HEK293 (cell line): ENCODE data around the gene KANSL1.

ENCODE experiments used
- GLIS1 ChIP-seq: fragments of 450-650 bp; formaldehyde crosslinking; IDR thresholded peaks from 2 replicates; pipeline ENCODE4 v1.5.1; 2016; ENCODE audit warnings: missing biosample characterization, missing genetic modification characterization
- OSR2 ChIP-seq: fragments of 450-650 bp; formaldehyde crosslinking; IDR thresholded peaks from 2 replicates; pipeline ENCODE4 v1.5.1; 2016; ENCODE audit warnings: missing biosample characterization, missing genetic modification characterization
- SCRT2 ChIP-seq: fragments of 450-650 bp; formaldehyde crosslinking; IDR thresholded peaks from 2 replicates; pipeline ENCODE4 v1.5.1; 2016; ENCODE audit warnings: missing biosample characterization, missing genetic modification characterization
- ZFP69B ChIP-seq: fragments of 450-650 bp; formaldehyde crosslinking; IDR thresholded peaks from 2 replicates; pipeline ENCODE4 v1.5.1; 2016; ENCODE audit warnings: missing biosample characterization, missing genetic modification characterization
- ZNF223 ChIP-seq: fragments of 450-650 bp; formaldehyde crosslinking; IDR thresholded peaks from 2 replicates; pipeline ENCODE4 v1.5.1; 2016; ENCODE audit warnings: missing biosample characterization, missing genetic modification characterization
- ZNF248 ChIP-seq: fragments of 450-650 bp; formaldehyde crosslinking; IDR thresholded peaks from 2 replicates; pipeline ENCODE4 v1.5.1; 2017; ENCODE audit warnings: missing biosample characterization, missing genetic modification characterization
- ZNF394 ChIP-seq: fragments of 450-650 bp; formaldehyde crosslinking; IDR thresholded peaks from 2 replicates; pipeline ENCODE4 v1.5.1; 2016; ENCODE audit warnings: missing biosample characterization, missing genetic modification characterization, mild to moderate bottlenecking, moderate library complexity, borderline replicate concordance
- ZNF404 ChIP-seq: fragments of 450-650 bp; formaldehyde crosslinking; IDR thresholded peaks from 2 replicates; pipeline ENCODE4 v1.5.1; 2017; ENCODE audit warnings: missing biosample characterization, missing genetic modification characterization
- ZNF561 ChIP-seq: fragments of 450-650 bp; IDR thresholded peaks from 2 replicates; pipeline ENCODE4 v1.5.1; 2018; ENCODE audit warnings: missing biosample characterization, missing genetic modification characterization, borderline replicate concordance
- ZNF596 ChIP-seq: fragments of 450-650 bp; IDR thresholded peaks from 2 replicates; pipeline ENCODE4 v1.5.0; 2018; ENCODE audit warnings: missing biosample characterization, mild to moderate bottlenecking, missing genetic modification characterization, moderate library complexity
- ZNF785 ChIP-seq: fragments of 450-650 bp; formaldehyde crosslinking; IDR thresholded peaks from 2 replicates; pipeline ENCODE4 v1.5.1; 2016; ENCODE audit warnings: missing biosample characterization, missing genetic modification characterization
- TF ChIP-seq, protein P1 (sequence below): fragments of 450-650 bp; formaldehyde crosslinking; IDR thresholded peaks from 2 replicates; pipeline ENCODE4 v1.5.1; 2017; ENCODE audit warnings: missing biosample characterization, missing genetic modification characterization
- TF ChIP-seq, protein P2 (sequence below): fragments of 450-650 bp; formaldehyde crosslinking; IDR thresholded peaks from 2 replicates; pipeline ENCODE4 v1.5.1; 2017; ENCODE audit warnings: missing biosample characterization, missing genetic modification characterization
- TF ChIP-seq, protein P3 (sequence below): fragments of 450-650 bp; formaldehyde crosslinking; IDR thresholded peaks from 2 replicates; pipeline ENCODE4 v1.5.1; 2017; ENCODE audit warnings: missing biosample characterization, missing genetic modification characterization
- TF ChIP-seq, protein P4 (sequence below): fragments of 450-650 bp; formaldehyde crosslinking; IDR thresholded peaks from 2 replicates; pipeline ENCODE4 v1.5.1; 2016; ENCODE audit warnings: missing biosample characterization, missing genetic modification characterization
- TF ChIP-seq, protein P5 (sequence below): fragments of 450-650 bp; formaldehyde crosslinking; IDR thresholded peaks from 2 replicates; pipeline ENCODE4 v1.5.1; 2017; ENCODE audit warnings: missing biosample characterization, missing genetic modification characterization
- TF ChIP-seq, protein P6 (sequence below): fragments of 450-650 bp; formaldehyde crosslinking; IDR thresholded peaks from 2 replicates; pipeline ENCODE4 v1.5.1; 2016; ENCODE audit warnings: missing biosample characterization, missing genetic modification characterization
- TF ChIP-seq, protein P7 (sequence below): fragments of 450-650 bp; formaldehyde crosslinking; IDR thresholded peaks from 2 replicates; pipeline ENCODE4 v1.5.1; 2016; ENCODE audit warnings: missing biosample characterization, missing genetic modification characterization, borderline replicate concordance
- TF ChIP-seq, protein P8 (sequence below): fragments of 450-650 bp; formaldehyde crosslinking; IDR thresholded peaks from 2 replicates; pipeline ENCODE4 v1.5.1; 2016; ENCODE audit warnings: missing biosample characterization, missing genetic modification characterization, low read depth

The KANSL1 gene

DNA sequence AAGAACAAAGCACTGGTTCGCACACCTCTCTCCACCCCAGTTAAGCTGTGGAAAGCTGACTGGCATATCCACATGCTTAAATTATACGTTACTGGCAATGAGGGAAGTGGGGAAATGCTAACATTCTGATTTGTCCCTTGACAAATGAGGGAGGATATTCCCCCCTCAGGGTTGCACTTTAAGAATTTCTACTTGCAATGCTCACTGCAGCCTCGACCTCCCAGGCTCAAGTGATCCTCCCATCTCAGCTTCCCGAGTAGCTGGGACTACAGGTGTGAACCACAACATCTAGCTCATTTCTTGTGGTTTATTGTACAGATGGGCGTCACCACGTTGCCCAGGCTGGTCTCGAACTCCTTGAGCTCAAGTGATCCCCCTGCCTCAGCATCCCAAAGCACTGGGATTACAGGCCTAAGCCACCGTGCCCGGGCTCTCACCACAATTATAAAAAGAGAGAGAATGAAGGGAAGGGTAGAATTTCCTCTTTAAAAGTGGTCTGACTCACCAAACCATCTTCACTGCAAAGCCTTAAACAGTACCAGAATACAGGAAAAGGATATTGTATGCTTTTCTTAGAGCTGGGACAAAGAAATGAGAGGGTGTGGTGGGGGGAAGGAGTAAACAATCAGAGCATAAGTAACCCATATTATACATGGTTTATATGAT lies 38.9 kb downstream of the KANSL1 start (continued):
- TF ChIP-seq, protein P1, sequence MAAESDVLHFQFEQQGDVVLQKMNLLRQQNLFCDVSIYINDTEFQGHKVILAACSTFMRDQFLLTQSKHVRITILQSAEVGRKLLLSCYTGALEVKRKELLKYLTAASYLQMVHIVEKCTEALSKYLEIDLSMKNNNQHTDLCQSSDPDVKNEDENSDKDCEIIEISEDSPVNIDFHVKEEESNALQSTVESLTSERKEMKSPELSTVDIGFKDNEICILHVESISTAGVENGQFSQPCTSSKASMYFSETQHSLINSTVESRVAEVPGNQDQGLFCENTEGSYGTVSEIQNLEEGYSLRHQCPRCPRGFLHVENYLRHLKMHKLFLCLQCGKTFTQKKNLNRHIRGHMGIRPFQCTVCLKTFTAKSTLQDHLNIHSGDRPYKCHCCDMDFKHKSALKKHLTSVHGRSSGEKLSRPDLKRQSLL (tag by site-specific recombination), result no peak
- TF ChIP-seq, protein P2, sequence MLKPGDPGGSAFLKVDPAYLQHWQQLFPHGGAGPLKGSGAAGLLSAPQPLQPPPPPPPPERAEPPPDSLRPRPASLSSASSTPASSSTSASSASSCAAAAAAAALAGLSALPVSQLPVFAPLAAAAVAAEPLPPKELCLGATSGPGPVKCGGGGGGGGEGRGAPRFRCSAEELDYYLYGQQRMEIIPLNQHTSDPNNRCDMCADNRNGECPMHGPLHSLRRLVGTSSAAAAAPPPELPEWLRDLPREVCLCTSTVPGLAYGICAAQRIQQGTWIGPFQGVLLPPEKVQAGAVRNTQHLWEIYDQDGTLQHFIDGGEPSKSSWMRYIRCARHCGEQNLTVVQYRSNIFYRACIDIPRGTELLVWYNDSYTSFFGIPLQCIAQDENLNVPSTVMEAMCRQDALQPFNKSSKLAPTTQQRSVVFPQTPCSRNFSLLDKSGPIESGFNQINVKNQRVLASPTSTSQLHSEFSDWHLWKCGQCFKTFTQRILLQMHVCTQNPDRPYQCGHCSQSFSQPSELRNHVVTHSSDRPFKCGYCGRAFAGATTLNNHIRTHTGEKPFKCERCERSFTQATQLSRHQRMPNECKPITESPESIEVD, result peak; percentile 72
- no peak for TF ChIP-seq ZNF223 (tag by site-specific recombination)
- TF ChIP-seq, protein P3, sequence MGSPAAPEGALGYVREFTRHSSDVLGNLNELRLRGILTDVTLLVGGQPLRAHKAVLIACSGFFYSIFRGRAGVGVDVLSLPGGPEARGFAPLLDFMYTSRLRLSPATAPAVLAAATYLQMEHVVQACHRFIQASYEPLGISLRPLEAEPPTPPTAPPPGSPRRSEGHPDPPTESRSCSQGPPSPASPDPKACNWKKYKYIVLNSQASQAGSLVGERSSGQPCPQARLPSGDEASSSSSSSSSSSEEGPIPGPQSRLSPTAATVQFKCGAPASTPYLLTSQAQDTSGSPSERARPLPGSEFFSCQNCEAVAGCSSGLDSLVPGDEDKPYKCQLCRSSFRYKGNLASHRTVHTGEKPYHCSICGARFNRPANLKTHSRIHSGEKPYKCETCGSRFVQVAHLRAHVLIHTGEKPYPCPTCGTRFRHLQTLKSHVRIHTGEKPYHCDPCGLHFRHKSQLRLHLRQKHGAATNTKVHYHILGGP (tag by site-specific recombination), result no peak
- TF ChIP-seq GLIS1 (tag by site-specific recombination), result peak; percentile 37
- no peak for TF ChIP-seq ZNF785 (tag by site-specific recombination)
- TF ChIP-seq ZNF404, result no peak
- TF ChIP-seq, protein P4, sequence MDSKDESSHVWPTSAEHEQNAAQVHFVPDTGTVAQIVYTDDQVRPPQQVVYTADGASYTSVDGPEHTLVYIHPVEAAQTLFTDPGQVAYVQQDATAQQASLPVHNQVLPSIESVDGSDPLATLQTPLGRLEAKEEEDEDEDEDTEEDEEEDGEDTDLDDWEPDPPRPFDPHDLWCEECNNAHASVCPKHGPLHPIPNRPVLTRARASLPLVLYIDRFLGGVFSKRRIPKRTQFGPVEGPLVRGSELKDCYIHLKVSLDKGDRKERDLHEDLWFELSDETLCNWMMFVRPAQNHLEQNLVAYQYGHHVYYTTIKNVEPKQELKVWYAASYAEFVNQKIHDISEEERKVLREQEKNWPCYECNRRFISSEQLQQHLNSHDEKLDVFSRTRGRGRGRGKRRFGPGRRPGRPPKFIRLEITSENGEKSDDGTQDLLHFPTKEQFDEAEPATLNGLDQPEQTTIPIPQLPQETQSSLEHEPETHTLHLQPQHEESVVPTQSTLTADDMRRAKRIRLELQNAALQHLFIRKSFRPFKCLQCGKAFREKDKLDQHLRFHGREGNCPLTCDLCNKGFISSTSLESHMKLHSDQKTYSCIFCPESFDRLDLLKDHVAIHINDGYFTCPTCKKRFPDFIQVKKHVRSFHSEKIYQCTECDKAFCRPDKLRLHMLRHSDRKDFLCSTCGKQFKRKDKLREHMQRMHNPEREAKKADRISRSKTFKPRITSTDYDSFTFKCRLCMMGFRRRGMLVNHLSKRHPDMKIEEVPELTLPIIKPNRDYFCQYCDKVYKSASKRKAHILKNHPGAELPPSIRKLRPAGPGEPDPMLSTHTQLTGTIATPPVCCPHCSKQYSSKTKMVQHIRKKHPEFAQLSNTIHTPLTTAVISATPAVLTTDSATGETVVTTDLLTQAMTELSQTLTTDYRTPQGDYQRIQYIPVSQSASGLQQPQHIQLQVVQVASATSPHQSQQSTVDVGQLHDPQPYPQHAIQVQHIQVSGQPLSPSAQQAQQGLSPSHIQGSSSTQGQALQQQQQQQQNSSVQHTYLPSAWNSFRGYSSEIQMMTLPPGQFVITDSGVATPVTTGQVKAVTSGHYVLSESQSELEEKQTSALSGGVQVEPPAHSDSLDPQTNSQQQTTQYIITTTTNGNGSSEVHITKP (tag by site-specific recombination), result peak; percentile 65
- no peak for TF ChIP-seq ZNF248 (tag by site-specific recombination)
- TF ChIP-seq, protein P5, sequence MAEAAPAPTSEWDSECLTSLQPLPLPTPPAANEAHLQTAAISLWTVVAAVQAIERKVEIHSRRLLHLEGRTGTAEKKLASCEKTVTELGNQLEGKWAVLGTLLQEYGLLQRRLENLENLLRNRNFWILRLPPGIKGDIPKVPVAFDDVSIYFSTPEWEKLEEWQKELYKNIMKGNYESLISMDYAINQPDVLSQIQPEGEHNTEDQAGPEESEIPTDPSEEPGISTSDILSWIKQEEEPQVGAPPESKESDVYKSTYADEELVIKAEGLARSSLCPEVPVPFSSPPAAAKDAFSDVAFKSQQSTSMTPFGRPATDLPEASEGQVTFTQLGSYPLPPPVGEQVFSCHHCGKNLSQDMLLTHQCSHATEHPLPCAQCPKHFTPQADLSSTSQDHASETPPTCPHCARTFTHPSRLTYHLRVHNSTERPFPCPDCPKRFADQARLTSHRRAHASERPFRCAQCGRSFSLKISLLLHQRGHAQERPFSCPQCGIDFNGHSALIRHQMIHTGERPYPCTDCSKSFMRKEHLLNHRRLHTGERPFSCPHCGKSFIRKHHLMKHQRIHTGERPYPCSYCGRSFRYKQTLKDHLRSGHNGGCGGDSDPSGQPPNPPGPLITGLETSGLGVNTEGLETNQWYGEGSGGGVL (tag by site-specific recombination), result peak; percentile 49
- TF ChIP-seq SCRT2, result peak; percentile 60; the same call in 1 of the 2 replicates
- TF ChIP-seq, protein P6, sequence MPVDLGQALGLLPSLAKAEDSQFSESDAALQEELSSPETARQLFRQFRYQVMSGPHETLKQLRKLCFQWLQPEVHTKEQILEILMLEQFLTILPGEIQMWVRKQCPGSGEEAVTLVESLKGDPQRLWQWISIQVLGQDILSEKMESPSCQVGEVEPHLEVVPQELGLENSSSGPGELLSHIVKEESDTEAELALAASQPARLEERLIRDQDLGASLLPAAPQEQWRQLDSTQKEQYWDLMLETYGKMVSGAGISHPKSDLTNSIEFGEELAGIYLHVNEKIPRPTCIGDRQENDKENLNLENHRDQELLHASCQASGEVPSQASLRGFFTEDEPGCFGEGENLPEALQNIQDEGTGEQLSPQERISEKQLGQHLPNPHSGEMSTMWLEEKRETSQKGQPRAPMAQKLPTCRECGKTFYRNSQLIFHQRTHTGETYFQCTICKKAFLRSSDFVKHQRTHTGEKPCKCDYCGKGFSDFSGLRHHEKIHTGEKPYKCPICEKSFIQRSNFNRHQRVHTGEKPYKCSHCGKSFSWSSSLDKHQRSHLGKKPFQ (tag by site-specific recombination), result peak; percentile 81
- TF ChIP-seq ZNF394 (tag by site-specific recombination), result peak; percentile 66; the same call in 1 of the 2 replicates
- TF ChIP-seq, protein P7, sequence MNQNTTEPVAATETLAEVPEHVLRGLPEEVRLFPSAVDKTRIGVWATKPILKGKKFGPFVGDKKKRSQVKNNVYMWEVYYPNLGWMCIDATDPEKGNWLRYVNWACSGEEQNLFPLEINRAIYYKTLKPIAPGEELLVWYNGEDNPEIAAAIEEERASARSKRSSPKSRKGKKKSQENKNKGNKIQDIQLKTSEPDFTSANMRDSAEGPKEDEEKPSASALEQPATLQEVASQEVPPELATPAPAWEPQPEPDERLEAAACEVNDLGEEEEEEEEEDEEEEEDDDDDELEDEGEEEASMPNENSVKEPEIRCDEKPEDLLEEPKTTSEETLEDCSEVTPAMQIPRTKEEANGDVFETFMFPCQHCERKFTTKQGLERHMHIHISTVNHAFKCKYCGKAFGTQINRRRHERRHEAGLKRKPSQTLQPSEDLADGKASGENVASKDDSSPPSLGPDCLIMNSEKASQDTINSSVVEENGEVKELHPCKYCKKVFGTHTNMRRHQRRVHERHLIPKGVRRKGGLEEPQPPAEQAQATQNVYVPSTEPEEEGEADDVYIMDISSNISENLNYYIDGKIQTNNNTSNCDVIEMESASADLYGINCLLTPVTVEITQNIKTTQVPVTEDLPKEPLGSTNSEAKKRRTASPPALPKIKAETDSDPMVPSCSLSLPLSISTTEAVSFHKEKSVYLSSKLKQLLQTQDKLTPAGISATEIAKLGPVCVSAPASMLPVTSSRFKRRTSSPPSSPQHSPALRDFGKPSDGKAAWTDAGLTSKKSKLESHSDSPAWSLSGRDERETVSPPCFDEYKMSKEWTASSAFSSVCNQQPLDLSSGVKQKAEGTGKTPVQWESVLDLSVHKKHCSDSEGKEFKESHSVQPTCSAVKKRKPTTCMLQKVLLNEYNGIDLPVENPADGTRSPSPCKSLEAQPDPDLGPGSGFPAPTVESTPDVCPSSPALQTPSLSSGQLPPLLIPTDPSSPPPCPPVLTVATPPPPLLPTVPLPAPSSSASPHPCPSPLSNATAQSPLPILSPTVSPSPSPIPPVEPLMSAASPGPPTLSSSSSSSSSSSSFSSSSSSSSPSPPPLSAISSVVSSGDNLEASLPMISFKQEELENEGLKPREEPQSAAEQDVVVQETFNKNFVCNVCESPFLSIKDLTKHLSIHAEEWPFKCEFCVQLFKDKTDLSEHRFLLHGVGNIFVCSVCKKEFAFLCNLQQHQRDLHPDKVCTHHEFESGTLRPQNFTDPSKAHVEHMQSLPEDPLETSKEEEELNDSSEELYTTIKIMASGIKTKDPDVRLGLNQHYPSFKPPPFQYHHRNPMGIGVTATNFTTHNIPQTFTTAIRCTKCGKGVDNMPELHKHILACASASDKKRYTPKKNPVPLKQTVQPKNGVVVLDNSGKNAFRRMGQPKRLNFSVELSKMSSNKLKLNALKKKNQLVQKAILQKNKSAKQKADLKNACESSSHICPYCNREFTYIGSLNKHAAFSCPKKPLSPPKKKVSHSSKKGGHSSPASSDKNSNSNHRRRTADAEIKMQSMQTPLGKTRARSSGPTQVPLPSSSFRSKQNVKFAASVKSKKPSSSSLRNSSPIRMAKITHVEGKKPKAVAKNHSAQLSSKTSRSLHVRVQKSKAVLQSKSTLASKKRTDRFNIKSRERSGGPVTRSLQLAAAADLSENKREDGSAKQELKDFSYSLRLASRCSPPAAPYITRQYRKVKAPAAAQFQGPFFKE (tag by site-specific recombination), result no peak
- TF ChIP-seq, protein P8, sequence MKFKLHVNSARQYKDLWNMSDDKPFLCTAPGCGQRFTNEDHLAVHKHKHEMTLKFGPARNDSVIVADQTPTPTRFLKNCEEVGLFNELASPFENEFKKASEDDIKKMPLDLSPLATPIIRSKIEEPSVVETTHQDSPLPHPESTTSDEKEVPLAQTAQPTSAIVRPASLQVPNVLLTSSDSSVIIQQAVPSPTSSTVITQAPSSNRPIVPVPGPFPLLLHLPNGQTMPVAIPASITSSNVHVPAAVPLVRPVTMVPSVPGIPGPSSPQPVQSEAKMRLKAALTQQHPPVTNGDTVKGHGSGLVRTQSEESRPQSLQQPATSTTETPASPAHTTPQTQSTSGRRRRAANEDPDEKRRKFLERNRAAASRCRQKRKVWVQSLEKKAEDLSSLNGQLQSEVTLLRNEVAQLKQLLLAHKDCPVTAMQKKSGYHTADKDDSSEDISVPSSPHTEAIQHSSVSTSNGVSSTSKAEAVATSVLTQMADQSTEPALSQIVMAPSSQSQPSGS (tag by site-specific recombination), result no peak
- TF ChIP-seq ZFP69B (tag by site-specific recombination), result peak; percentile 44; the same call in 1 of the 2 replicates
- 0 out of 2 replicates have a peak, but pooled peaks have one; percentile 47 for TF ChIP-seq ZNF596 (tag by site-specific recombination)
- TF ChIP-seq ZNF561 (tag by site-specific recombination), result 0 out of 2 replicates have a peak, but pooled peaks have one; percentile 16
- peak; percentile 65 for TF ChIP-seq OSR2 (tag by site-specific recombination)
